ENCODE results near the gene PLEKHA7.
"Not testable (repeated sequence)": the region's sequence is repeated elsewhere in the genome, so short reads cannot be mapped to it uniquely, and the experiment has no call there.

PLEKHA7 gene

DNA sequence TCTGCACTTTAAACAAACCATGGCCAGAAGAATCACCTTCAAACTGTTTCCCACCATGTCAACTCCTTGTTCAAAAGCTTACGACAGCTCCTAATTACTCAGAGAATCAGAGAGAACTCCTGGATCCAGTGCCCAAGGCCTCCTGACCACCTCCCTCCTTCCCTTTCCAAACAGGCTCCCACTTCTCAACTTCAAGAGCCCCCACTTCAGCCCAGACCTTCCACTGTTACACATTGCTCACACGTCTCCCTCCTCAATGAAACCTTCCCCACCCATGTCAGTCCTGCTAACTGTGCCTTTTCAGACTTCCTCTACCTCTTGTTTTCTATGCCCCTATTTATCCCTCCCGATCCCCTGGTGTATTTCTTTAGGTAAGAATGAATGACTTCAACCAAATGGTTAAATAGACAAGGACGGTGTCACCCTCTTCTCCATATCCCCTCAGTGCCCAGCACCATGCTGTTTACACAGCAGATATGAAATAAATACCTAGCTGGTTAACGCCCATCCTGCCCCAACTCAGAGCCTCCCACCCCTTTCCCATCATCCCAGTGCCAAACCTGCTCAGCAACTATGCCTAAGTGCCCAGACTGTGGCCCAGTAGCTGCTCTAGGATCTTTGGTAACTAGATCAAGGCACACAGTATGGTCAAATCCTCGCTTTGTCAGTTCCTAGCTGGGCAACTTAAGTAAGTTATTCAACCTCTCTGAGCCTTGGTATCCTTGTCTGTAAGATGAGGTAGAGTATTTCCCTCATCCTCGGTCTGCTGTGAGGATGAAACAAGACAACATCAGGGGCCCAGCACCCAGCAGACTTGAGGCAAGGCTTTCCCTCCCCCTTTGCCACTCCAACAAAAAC, 36.8 kb downstream of the PLEKHA7 start:
- no peak for DNase-seq (ENCODE audit: low read depth, low spot score)

- DNase-seq (ENCODE audit: low read depth, low spot score), result no peak
These were observed 37.8 kb downstream of the PLEKHA7 start for GRCh38 chr11:16976379-16976778.

- DNase-seq (ENCODE audit: low read depth, low spot score), result no peak
These were observed 38.3 kb downstream of the PLEKHA7 start for GRCh38 chr11:16975906-16976305.

- DNase-seq (ENCODE audit: low read depth, low spot score), result no peak
These were observed 40.8 kb downstream of the PLEKHA7 start for GRCh38 chr11:16973338-16973964.

GRCh38 chr11:16969010-16969999, 44.9 kb downstream of the PLEKHA7 start:
- no peak for DNase-seq (ENCODE audit: low read depth, low spot score)

DNA sequence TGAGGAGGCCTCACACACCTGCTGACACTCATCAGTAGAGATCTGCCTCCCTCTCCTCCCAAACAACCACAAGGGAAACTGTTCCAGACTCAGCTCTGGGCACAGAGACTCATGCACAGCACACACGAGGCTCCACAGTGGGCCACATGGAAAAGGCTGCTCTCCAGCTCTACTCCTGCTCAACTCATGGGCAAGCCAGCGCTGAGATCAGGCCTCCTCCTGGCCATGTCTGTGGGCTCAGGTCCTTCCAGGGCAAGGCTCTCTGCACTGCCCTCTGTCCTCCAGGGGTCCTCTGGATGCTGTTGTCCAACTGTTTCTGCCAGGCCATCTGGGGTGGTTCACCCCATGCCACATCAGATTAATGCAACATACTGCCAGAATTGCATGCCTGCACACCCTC, 46.0 kb downstream of the PLEKHA7 start:
- no peak for DNase-seq (ENCODE audit: low read depth, low spot score)

GRCh38 chr11:16966930-16967671, 47.1 kb downstream of the PLEKHA7 start:
- DNase-seq (ENCODE audit: low read depth, low spot score), result no peak

DNA sequence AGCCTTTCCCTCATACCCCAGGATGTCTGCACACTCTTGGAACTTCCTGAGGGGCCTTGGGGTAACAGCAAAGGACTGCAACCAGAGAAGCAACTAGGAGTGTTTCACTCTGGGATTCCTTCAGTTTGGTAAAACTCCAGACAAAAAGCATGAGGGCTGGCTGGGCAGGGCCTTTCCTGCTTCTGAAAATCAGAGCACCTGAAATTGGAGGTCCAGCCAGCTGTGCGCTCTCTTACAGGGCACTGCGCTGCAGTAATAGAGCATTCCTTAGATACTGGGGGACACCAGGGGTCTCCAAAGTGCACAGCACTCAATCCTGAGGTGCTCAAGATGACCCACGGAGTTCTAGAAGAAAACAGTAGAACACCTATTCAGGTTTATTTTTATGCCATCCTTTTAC, 49.7 kb downstream of the PLEKHA7 start:
- no peak for DNase-seq (ENCODE audit: low read depth, low spot score)

- no peak for DNase-seq (ENCODE audit: low read depth, low spot score)
These were observed 50.8 kb downstream of the PLEKHA7 start for GRCh38 chr11:16963316-16963876.

GRCh38 chr11:16962589-16962988, 51.6 kb downstream of the PLEKHA7 start:
- not testable (repeated sequence) for DNase-seq (ENCODE audit: low read depth, low spot score)

GRCh38 chr11:16962146-16962545, 52.1 kb downstream of the PLEKHA7 start:
- no peak for DNase-seq (ENCODE audit: low read depth, low spot score)

GRCh38 chr11:16960250-16960649, 54.0 kb downstream of the PLEKHA7 start:
- DNase-seq (ENCODE audit: low read depth, low spot score), result no peak

- DNase-seq (ENCODE audit: low read depth, low spot score), result no peak
These were observed 54.6 kb downstream of the PLEKHA7 start for GRCh38 chr11:16959602-16960001.

DNA sequence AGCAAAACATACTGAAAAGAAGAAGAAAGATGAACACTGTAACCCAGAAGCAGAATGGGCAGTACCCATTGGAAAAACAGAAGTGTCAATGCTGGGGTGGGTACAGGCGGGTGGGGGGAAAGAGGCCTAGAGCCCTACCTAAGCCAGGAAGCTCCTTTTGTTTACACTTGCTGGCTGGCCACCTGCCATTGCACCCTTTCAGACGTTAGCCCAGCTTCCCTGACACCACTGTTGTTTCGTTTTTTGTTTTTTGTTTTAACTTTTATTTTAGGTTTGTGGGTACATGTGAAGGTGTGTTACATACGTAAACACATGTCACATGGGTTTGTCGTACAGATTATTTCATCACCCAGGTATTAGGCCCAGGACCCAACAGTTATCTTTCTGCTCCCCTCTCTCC, 55.4 kb downstream of the PLEKHA7 start:
- DNase-seq (ENCODE audit: low read depth, low spot score), result no peak

GRCh38 chr11:16956538-16957153, 57.6 kb downstream of the PLEKHA7 start:
- DNase-seq (ENCODE audit: low read depth, low spot score), result peak; percentile 54

- no peak for DNase-seq (ENCODE audit: low read depth, low spot score)
These were observed 60.6 kb downstream of the PLEKHA7 start for GRCh38 chr11:16953663-16954062.

GRCh38 chr11:16946477-16947282, 67.5 kb downstream of the PLEKHA7 start:
- no peak for DNase-seq (ENCODE audit: low read depth, low spot score)

DNA sequence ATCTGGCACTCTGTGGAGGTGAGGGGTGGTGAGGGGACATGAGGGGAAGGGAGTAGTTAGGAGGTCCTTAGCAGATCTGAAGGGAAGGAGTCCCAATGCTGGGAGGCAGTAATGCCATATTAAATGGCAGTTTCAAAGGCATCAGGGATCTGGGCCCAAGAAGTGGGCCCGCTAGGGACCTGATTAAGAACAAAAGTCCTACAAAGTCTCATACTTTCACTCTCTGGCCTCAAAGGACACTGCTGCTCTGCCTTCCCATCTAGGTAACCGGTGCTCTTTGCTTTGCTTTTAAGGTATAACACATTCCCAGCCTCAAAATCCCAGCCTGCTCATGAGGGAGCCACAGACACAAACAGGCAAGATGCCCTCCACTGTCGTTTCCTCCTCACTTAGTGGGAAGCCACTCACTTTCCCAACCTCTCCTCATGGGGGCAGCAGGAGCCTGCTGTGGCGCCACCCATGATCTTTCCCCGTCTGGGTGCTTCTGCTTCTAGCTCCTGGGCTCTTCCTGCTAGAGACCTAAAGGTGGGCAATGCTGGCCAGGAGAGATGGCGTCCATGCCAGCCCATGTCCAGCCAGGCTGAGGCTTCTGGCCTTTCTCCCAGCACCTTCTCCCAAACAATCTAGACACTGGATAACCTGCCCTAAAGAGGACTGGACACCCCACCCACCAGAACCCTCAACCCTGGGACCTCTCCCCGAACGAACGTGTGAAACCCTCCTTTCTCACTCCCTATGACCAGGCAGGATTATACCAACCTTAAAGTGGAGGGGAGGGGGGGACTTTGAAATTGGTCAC, 68.3 kb downstream of the PLEKHA7 start:
- peak; percentile 77 for DNase-seq (ENCODE audit: low read depth, low spot score)

DNA sequence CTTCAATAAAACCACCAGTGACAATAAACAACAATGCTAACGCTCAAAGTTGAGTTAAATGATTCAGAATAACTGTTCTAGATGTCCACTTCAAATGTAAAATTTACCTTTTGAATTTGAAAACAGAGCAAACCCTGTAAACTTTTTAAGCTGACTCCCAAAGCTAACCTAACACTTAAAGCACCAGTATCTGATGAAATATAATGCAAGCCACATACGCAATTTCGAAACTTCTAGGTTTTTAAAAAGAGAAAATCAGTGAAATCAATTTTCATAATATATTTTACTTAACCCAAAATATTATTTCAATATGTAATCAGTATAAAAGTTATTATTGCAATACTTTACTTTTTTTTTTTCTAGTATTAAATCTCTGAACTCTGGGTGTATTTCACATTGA, 71.3 kb downstream of the PLEKHA7 start:
- DNase-seq (ENCODE audit: low read depth, low spot score), result no peak

Data from ELF-1 (cell line).